Stimulated activated CD4-positive, alpha-beta T cell treated with anti-CD3 and anti-CD28 coated beads, Interleukin-15, amount 100 ng/mL, for 24 hours (primary cell): Measurements from ENCODE around the gene MUTYH.
"Not testable (repeated sequence)": the region's sequence is repeated elsewhere in the genome, so short reads cannot be mapped to it uniquely, and the experiment has no call there.

Experiments used
- DNase-seq: peaks from one replicate; pipeline ENCODE4 v3.0.0-alpha.2; 2020

Gene MUTYH

DNA sequence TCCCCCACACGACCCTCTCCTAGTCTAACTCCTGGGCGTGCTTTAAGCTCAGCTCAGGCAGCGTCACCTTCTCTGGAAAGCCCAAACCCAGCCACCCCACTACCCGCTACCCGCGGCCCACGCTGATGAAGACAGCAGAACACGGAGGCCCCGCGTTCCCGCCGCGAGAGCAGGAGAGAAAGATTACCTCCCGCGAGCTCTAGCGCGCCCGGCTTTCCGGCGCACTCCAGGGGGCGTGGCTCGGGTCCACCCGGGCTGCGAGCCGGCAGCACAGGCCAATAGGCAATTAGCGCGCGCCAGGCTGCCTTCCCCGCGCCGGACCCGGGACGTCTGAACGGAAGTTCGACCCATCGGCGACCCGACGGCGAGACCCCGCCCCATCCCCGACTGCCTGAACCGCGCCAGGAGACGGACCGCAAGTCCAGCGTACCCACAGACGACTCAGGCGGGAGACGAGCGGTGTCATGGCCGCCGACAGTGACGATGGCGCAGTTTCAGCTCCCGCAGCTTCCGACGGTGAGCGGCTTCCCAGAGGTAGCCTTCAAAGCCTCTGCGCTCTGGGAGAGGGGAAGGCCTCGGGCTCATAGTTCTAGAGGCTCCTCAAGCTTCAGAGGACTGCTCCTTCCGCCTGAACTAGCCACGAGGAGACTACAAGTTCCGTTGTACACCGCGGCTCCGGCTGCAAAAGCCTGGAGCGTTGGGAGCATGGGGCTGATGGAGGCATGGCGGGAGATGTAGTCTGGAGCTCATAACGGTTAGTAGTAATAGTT is at the start of gene MUTYH, which contains the start of gene TOE1:
Gene MUTYH (minus strand): TSS at position 652 of the 770 bp plus-strand sequence. CDS start 5,935 bp downstream, outside the sequence.
Gene TOE1 (plus strand): TSS at position 382 of the 770 bp plus-strand sequence. CDS start 83 bp downstream, at position 465.
- peak; percentile 100 for DNase-seq

DNA sequence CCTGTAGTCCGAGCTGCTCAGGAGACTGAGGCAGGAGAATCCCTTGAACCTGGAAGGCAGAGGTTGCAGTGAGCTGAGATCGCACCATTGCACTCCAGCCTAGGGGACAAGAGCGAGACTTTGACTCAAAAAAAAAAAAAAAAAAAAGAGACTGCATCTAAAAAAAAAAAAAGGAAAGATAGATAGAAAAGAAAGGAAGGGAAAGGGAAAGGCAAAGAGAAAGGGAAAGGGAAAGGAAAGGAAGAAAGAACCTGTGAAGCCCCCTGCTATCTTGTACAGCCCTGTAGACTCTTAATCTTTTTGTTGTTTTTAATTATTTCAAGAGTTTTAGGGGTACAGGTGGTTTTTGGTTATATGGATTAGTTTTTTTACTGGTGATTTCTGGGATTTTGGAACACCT is 46.0 kb upstream of the MUTYH start:
- DNase-seq = no peak

DNA sequence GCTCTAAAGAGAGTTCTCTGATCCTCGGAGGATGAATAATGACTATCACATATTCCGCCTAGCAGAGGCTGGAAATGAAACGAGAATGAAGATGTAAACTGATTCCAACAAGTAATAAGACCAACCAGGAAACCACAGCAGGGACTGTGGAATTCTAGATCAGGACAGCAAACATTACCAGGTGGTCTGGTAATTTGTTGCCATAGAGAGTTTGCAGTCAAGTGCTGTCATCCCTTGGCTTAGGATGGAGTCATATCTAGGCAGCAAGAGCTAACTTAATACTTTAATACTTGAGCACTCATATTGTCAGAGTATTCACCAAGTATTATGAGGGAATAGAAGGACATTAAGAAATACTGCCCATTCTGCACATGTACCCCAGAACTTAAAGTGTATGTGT is 45.1 kb upstream of the MUTYH start:
- no peak for DNase-seq

DNA sequence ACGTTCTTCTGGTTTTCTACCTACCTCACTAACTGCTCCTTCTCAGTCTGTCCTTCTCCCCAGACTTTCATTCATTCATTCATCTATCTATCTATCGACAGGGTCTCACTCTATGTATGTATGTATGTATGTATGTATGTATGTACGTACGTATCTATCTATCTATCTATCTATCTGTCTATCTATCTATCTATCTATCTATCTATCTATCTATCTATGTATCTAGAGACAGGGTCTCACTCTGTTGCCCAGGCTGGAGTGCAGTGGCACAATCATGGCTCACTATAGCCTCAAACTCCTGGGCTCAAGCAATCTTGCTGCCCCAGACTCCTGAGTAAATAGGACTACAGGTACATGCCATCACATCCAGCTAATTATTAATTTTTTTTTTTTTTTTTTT is 44.0 kb upstream of the MUTYH start:
- DNase-seq = not testable (repeated sequence)

DNA sequence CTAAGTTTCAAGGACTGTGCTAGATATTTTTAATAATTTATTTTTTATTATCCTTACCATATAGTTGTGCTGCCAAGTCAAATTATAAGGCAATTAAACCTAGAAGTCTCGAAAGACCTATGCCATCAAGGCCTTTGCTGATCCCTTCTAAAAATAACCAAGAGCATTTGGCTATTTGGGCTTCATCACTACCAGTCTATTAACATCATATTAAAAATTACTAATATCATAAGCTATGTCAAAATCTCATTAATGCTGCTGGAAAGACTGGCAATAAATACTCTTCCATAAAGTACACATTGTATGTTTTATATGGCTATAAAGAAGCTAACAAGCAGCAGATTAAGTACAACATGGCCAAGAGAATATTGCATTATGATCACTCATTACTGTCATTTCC is 43.0 kb upstream of the MUTYH start:
- no peak for DNase-seq

DNA sequence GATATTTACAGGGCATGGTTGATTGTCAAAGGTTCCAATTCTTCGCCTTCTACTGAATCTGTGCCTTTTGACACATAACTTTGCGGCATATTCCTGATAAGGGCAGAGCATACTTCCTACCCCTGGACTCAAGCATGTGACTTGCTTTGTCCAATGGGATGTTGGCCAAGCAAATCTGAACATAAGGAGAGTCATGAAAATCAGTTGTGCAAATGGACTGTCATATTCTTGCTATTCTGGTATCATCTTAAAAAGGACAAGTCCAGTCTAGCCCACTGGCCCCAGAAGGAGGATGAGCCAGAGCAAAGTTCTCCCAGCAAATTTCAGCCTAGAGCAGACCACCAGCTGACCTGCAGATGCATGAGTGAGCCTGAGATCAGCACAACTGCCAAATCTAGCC is 41.0 kb upstream of the MUTYH start:
- no peak for DNase-seq

DNA sequence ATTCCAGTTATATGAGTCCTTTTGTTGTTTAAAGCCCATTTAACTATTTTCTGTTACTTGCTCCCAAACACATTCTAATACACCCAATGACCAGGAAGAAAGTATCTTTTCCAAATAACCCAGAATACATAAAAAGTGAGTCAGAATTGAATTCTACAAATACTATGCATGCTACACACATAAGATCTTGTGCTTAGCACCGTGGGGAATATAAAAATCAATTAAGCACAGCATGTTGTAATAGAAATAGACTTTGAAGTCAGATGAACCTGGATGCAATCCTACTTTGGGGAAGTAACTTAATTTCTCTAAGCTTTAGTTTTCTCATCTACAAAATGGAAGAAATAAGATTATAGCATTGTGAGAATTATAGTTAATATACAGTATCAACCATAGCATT is 40.5 kb upstream of the MUTYH start:
- no peak for DNase-seq

DNA sequence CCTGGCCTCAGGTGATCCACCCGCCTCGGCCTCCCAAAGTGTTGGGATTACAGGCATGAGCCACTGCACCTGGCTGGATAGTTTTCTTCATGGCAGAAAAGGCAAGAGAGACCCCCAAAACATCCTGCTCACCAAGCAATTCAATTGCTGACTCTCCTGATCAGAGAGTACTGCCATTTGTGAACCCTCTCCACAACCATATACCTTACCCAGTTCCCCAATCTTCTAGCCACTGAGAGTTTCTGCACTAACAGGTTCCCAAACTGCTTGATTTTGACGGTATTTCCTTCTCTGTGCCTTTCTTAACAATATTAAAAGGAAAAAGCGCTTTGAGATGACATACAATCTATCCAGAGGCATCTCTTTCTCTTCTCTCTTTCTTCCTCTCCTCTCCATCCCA is 39.9 kb upstream of the MUTYH start:
- no peak for DNase-seq

DNA sequence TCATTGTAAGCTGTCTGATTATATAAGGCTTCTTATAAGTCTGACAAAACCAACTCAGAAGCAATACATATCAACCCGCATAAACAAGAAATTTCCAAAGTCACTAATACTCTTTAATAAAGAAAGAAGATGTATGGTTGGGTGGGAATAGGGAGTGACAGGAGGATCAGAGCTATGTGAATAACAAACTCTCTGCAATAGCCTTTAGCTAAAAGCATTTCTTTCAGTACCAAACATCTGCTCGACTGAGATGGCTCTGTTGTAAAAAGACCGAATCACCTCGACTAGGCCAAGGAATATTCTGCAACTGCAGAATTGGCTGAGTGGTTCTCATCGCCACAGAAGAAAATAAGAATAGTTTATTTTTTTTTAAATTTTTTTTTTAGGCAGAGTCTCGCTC is 39.3 kb upstream of the MUTYH start:
- no peak for DNase-seq

DNA sequence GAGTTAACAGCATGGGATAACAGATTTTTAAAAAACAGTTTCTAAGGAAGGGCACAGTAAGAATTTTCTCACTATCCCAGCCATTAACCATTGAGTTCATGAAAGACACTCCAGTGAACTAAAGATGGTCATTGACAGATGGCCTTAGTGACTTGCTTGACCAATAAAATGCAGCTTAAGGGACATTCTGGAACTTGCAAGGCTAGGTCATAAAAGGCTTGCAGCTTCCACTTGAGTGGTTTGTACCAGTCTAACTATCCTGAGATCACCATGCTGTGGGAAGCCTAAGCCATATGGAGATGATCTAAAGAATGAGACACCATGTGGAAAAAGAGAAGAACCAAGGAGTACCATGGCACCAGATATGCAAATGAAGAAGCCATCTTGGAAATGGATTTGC is 37.9 kb upstream of the MUTYH start:
- DNase-seq = no peak

DNA sequence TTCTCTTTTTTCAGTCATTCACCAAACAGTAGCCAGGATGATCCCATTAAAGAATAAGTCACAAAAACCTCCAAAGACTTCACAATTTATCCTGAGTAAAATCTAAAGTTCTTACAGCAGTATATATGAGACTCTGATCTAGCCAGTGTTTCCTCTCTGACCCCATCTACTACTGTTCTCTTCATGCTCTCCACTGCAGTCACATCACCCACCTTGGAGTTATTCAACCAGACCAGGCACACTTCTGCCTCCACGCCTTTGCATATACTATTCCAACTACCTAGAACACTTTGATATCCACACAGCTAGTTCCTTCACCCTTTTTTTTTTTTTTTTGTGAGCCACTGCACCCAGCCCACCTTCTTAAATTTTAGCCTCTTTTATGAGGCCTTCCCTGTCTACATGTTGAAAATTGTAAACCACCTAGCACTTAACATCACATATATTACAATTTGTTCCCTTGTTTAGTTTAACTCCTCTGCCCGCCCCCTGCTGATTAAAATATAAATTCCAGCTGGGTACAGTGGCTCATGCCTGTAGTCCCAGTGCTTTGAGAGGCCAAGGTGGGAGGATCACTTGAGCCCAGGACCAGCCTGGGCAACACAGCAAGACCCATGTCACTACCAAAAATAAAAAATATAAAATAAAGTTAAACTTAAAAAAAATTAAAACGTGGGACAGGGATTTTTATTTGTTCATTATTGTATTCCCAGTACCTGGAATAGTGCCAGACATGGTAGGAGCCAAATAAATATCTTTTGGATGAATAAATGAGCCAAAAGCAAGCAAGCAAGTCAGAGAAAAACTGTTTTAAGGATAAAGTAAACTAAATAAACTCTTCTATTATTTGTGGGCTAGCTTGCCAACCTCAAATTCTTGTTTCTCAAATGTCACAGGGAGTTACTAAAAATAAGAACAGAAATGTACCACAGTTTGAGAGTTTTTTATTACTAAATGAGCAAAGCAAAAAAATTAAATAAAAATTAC is 35.2 kb upstream of the MUTYH start:
- no peak for DNase-seq

DNA sequence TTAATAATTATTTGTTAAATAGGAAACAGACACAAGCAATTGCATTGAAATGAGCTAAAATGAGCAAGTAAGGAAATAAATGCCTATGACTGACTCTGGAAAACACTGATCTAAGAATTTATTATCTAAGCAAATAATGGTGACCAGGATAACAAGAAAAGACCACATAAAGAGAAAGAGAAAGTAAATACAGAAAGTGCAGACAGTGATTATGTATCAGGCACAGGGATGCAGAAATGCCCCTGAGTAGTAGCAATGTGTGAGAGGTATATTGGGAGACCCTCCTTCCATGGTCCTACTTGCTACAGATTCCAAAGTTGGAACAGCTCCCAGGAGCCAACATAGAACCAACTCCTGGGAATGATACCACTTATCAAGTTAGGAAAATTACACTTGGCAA is 33.3 kb upstream of the MUTYH start:
- no peak for DNase-seq

DNA sequence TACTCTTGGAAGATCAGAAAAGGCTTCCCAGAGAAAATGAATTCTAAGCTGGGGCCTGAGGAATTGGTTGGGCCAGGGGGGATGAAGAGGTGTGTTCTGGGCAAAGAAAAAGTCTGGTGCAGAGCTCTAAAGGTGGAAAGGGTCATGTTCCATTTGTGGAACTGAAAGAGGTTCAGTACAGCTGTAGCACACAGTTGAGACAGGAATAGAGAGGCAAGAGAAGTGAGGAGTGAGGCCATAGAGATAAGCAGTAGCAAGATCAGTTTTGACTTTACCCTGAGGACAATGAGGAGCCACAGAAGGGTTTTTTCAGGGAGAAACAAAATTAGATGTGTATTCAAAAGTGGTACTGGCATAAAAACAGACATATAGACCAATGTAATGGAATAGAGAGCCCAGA is 30.3 kb upstream of the MUTYH start:
- no peak for DNase-seq

DNA sequence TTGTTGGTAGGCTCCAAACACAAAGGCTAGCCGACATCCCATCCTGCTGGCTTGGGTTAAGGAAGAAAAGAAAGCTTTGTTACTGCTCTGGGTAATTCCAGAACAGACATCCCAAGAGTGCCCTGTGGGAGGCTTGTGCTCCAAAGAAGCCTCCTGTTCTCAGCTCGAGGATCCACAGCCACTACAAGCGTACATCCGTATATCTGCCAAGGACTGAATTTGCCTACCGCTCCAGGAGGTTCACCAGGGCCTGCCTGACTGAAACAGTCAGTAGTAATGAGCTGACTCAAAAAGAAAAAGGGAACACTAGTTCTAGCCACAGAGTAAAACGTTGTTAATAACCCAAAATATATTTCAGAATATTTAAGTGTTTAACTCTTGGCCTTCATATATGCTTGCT is 24.8 kb upstream of the MUTYH start:
- DNase-seq = no peak

DNA sequence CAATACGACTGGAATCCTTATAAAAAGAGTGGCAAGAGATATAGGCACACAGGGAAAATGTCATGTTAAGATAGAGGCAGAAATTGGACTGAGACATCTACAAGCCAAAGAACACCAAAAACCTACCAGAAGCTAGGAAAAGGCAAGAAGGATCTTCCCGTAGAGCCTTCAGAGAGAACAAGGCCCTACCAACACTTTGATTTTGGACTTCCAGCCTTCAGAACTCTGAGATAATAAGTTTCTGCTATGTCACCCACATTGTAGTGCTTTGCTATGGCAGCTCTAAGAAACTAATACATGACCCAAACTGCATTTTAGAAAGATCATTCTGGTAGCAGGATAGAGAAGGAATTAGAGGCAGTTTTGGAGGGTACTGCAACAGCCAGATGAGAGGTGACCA is 24.1 kb upstream of the MUTYH start:
- no peak for DNase-seq

DNA sequence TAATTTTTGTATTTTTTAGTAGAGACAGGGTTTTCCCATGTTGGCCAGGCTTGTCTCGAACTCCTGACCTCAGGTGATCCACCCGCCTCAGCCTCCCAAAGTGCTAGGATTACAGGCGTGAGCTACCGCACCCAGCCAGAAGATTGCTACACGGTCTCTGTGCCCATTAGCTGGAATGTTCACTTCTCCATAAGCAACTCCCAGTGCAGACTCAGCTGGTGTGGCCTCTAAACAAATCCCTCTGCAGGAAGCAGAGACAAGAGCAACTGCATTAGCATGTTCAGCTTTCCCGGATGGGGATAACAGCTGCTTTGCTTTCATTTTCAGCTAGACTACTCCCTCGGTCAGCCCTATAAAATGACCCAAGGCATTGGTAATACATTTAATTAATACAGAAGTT is 20.7 kb upstream of the MUTYH start:
- DNase-seq = not testable (repeated sequence)

DNA sequence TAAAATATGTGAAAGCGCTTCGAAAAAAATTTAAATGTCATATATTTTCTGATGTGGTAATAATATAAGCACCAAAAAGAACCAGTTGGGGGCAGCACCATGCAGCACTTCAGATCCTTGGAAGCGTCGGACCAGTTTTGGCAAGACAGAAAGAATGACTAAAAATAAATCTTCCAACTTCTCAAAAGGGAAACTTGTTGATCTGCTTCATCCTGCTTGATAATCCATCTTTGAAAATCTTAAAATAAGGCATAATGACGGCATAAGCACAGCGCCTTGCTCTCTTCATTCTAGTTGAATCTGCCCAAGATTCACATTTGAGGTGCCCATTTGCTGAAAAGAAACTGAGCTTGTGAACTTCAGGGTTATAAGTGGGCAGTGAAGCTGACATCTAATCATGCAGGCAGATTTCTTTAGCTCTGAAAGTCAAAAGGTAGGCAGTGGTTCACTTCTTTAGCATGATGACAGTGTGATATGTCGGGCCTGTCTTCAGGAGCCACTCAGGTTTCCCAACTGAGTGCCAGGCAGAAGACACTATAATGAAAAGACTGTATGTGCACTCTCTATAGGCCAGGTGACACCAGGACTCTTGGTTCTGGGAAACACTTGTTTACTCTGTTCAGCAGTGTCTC is 19.8 kb upstream of the MUTYH start:
- DNase-seq = peak; percentile 67

DNA sequence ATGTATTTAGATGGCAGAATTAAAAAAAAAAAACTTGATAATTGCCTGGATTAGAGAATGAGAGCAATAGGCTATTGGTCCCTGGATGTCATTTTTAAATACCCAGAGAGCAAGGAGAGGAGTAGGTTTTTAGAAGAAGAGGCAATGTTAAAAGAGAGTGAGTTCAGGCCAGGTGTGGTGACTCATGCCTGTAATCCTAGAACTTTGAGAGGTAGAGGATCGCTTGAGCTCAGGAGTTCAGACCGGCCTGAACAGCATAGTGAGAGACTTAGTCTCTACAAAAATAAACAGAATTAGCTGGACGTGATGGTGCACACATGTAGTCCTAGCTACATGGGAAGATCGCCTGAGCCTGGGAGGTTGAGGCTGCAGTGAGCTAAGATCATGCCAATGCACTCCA is 15.9 kb upstream of the MUTYH start:
- DNase-seq = no peak

DNA sequence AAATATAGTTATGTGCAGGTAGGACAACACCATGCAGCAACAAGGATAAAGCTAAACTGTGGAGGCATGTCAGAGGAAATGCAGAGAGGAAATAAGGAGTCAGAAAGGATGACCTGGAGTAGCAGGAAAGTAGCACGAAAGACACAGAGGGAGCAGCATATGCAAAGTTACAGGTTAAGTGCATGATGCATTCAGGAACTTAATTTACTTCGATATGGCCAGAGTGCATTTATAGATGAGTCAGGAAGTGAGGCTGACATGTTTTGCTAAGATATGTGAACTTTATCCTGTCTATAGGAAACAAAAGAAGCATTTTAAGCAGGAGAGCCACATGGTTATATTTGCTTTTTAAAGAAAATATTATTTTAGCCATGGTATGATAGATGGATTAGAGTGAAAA is 15.4 kb upstream of the MUTYH start:
- DNase-seq = no peak

DNA sequence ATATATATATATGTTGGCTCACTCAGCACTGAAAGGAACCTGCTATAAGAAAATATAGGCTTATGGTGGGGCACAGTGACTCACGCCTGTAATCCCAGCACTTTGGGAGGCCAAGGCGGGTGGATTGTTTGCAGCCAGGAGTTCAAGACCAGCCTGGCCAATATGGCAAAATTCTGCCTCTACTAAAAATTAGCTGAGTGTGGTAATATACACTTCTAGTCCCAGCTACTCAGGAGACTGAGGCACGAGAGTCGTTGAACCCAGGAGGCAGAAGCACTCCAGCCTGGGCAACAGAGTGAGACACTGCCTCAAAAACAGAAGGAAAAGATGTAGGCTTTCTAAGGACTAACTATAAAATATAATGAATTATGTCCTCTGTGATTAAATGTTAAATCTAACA is 14.6 kb upstream of the MUTYH start:
- no peak for DNase-seq

DNA sequence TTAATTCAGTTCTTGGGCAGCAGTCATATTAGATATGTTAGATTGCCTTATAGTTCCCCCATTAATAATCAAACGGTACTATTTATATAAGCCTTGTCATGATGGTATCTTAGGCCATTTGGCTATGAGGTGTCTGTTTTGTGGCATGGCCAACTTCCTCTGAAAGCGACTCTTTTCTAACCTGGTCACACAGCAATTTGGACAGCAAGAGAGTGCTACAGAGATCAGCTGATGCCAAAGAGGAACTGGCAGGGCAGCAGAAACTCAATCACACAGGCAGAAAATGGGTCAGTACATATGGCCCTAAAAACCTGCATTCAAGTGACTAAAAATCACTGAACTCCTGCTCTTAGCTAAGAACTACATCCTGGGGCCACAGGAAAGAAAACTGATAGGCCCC is 13.4 kb upstream of the MUTYH start:
- no peak for DNase-seq

DNA sequence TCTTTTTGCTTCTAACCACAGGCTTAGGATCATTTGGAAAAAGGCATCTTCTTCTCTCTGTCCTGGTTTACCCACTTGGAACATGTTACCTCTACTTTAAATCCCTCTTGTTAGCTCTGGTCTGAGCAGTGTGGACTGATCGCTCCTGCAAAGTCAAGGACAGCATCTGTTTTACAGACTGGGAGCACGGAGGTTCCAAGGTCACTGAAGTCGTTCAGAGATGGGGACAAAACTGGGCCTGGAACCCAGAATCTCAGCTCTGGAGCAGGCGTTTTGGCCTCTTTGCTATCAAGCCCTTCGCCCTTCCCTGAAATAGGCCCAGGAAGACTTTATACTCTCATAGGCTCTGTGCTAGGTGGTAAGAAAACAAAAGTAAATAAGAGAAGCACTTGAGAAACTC is 11.3 kb upstream of the MUTYH start:
- no peak for DNase-seq

DNA sequence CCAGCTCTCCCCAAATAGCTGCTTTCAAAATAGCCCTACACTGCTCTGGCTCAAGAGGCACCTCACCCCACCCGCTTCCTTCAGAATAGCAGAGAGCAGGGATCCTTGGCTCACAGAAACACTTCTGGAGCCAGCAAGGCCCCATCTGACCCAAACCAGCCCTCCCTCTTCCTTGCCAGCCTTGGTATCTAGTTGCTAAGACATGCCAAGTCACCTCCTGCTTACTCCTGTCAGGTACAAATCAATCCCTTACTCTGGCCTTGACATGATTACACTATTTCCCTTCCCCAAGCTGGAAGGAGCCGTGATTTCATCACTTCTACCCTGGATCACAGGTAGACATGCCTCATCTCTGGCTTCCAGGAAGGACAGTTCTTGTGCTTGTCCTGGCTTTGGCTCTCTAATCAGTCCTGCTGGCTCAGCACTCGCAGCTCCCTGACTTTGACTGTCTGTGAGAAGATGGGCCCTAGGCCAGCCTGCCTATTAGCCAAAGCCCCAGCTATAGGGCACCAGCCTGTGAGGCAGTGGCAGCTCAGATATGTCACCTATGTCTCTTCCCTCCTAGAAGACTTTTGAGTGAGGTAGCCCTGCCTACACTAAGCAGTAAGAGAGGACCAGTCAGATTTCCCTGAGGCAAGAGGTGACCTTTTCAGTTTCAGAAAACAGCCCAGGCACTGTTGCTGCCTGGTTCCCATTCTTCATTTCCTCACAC is 8.9 kb upstream of the MUTYH start:
- DNase-seq = no peak
